HG02938 (cell line): ENCODE data around the gene LRRC23.
"Not testable (repeated sequence)": the region's sequence is repeated elsewhere in the genome, so short reads cannot be mapped to it uniquely, and the experiment has no call there.

Experiments
- ATAC-seq: cut with Tn5 transposase; IDR thresholded peaks from one replicate; pipeline ENCODE4 v1.9.1; 2021; ENCODE audit warnings: mild to moderate bottlenecking, moderate library complexity; ENCODE audit not compliant: unreplicated experiment

Gene LRRC23

DNA sequence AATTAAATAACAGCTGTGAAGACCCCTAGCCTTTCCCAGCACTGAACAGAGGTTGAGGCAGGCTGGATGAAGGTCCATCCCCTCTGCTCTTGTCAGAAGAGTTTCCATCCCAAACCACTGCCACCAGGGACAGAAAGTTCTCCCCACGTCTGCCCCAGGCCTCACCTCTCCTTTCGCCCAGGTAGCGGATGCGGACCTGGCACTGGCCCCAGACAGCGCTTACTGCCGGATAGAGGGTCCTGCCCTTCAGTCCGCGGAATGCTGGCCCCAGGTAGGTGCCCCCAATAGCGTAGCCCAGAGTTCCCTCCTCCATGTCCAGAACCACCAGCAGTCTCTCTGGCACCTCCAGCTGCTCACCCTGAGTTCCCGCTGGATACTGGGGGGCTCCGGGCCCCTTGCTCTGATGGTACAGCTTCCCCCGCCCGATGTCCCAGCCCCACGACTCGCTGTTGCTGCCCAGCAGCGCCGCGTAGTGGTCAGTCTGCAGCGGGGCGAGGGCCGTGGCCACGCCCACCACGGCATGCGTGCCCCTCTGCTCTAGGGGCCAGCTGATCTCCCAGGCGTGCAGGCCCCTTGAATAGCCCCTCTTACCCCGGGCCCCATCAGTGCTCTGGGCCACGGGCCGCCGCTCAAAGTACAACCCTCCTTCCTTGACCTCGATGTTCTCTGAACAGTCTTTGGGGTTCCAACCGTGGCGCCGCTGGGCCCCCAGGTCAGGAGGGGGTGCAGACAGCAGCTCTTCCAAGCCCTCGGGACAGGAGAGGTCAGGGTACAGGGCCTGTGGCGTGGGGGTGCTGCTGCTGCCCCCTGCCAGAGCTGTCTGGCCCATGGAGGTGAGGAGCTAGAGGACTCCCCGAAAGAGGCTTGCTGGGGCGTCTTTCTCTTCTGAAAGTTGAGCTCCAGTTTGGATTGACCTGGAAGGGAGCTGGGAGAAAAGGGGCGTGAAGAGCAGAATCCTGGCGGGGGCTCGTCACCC, 32.3 kb upstream of the LRRC23 start:
- no peak for ATAC-seq

DNA sequence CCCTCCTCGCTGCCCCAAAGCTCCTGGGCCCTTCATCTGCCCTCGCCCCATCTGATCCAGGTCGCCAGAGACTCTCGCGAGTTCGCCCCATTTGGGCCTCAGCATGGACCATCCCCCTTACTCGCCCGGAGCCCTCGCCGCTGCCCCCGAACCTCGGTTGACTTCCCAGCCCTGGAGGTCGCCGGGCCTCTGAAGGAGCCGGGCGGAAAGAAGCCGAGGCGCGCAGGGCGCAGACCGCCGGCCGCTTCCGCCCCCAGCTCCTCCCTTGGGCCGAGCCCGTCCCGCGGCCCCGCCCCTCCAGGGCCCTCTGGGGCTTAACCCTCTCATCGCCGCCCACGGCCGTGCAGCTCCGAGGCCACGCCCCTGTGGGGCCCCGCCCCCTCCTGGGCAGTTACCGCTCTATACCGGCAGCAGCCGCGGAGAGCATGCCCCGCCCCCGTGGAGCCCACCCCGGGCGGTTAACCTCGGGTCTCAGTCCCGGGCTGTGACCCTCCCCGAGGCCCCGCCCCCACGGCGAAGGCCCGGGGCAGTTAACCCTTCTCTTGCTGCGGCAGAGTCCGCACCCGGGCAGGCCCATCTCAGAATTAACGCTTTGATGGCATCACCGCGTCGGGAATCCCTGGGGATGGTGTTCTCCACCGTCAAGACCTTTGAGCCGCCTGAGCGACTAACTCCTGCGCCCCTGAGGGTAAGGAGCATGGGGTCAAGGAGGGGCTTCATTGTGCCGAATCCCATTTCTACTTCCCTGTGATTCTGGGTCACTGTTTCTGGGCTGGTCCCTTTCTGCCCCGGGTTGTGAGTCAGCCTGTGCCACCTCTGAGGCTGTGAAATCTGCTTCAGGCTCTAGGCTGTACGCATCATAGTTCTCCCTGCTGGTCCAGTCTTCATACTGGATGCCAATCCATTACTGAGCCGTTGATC, 31.3 kb upstream of the LRRC23 start, which contains the start of gene SPSB2:
TSS of gene SPSB2 (minus strand) at position 210 of the 921 bp plus-strand sequence. CDS start 402 bp downstream, outside the sequence.
- ATAC-seq: peak; percentile 62

DNA sequence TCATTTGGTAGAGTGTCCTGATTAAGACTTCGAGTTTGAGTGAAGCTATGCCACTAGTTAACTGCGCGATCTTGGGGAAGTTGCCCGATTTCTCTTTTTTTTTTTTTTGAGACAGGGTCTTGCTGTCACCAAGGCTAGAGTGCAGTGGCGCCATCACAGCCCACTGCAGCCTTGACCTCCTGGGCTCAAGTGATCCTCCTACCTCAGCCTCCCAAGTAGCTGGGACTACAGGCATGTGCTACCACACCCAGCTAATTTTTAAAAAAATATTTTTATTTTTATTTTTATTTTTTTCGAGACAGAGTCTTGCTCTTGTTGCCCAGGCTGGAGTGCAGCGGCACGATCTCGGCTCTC, 30.6 kb upstream of the LRRC23 start:
- not testable (repeated sequence) for ATAC-seq

DNA sequence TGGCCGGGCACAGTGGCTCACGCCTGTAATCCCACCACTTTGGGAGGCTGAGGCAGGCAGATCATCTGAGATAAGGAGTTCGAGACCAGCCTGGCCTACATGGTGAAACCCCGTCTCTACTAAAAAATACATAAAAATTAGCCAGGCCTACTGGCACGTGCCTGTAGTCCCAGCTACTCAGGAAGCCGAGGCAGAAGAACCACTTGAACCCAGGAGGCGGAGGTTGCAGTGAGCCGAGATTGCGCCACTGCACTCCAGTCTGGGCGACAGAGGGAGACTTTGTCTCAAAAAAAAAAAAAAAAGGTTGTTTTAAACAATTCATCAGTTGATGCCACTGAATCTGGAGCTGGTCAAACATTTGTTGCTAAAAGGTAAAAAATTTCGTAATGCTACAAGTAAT, 24.8 kb upstream of the LRRC23 start:
- ATAC-seq: not testable (repeated sequence)

DNA sequence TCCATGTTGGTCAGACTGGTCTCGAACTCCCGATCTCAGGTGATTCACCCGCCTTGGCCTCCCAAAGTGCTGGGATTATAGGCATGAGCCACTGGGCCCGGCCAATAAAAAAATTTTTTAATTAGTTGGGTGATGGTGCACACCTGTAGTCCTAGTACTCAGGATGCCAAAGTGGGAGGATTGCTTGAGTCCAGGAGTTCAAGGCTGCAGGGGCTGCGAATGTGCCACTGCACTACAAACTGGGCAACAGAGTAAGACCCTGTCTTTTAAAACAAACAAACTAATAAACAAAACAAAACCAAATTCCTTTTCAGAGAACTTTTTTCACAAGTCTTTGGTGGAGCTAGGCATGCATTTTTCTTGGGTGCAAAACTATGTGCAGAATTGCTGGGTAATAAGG, 21.4 kb upstream of the LRRC23 start:
- no peak for ATAC-seq

DNA sequence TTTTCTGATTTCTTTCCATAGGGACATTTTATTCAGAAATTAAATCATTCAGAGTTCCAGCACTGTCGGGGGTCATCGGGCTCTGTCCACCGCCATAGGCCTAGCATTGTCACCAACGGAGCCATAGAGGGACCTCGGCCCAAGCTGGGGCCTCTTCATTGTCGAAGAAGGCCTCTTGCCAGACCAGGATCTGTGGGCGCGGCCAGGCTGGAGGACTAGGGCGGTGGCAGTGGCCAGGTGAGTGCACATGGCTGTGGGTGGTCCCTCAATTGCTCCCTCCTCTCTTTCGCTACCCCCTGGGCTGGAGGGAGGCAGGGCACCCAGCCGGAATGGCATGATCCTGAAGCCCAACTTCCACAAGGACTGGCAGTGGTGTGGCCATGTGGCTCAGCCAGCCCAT, 20.9 kb upstream of the LRRC23 start:
- no peak for ATAC-seq

DNA sequence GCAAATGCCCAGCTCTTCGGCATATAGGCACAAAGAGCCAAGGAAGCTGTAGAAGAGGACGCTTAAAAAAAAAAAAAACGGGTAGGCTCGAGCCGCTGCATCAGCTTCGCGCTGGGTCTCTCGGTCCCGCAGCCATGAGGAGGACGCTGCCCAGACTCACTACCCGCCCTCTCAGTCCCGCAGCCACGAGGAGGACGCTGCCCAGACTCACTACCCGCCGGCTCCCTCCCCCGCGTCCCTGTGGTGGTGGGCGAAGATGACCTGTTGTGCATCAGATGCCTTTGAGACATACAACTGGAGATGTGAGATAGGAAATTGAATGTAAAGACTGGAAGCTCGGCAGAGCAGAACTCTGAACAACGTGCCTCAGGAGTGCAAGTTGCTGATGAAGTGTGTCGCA, 20.1 kb upstream of the LRRC23 start:
- no peak for ATAC-seq

DNA sequence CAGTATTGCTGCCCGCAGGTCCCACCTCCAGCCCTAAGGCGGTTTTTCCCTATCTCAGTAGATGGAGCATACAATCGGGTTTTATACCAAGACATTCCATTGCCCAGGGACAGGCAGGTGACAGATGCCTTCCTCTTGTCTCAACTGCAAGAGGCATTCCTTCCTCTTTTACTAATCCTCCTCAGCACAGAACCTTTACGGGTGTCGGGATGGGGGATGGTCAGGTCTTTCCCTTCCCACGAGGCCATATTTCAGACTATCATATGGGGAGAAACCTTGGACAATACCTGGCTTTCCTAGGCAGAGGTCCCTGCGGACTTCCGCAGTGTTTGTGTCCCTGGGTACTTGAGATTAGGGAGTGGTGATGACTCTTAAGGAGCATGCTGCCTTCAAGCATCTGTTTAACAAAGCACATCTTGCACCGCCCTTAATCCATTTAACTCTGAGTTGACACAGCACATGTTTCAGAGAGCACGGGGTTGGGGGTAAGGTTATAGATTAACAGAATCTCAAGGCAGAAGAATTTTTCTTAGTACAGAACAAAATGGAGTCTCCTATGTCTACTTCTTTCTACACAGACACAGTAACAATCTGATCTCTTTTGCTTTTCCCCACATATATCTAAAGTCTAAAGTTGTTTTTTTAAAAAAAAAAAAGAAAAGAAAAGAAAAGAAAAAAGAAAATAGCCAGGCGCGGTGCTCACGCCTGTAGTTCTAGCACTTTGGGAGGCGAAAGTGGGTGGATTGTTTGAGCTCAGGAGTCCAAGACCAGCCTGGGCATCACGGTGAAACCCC, 18.2 kb upstream of the LRRC23 start:
- ATAC-seq: not testable (repeated sequence)

DNA sequence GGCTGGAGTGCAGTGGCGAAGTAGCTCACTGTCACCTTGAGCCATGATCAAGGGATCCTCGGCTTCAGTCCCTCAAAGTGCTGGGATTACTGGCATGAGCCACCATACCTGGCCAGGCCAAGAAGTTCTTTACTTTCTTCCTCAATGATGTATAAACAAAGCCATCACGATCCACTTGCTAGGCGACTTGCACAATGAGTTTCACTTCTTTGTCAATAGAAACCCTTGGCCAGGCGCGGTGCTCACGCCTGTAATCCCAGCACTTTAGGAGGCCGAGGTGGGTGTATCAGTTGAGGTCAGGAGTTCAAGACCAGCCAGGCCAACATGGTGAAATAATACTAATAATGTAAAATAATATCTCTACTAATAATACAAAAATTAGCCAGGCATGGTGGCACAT, 17.2 kb upstream of the LRRC23 start:
- no peak for ATAC-seq

DNA sequence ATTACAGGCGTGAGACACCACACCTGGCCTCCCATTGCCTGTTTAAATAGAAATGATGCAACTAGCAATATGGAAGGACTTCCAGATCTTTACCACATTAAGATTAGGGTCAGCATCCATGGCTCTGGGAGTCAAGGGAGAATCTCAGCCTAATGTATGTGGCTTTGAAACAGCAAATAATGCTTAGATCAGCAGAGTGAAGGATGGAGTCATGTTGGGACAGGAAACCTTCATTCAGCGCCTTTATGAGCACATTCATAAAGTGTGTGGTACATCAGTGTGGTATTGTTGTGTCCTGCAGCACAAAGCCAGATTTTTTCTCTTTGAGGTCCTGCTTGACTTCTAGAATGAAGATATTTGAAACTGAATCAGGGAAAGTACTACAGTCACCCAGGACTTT, 16.3 kb upstream of the LRRC23 start:
- ATAC-seq: no peak

DNA sequence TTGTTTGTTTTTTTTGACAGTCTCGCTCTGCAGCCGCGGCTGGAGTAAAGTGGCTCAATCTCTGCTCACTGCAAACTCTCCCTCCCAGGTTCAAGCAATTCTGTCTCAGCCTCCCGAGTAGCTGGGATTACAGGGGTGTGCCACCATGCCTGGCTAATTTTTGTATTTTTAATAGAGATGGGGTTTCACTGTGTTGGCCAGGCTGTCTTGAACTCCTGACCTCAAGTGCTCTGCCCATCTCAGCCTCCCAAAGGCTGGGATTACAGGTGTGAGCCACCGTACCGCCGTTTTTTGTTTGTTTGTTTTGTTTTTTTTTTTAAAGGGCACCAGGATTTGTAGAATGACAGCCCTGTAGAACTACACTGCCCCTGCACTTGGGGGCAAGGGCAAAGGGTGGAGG, 15.8 kb upstream of the LRRC23 start:
- not testable (repeated sequence) for ATAC-seq

DNA sequence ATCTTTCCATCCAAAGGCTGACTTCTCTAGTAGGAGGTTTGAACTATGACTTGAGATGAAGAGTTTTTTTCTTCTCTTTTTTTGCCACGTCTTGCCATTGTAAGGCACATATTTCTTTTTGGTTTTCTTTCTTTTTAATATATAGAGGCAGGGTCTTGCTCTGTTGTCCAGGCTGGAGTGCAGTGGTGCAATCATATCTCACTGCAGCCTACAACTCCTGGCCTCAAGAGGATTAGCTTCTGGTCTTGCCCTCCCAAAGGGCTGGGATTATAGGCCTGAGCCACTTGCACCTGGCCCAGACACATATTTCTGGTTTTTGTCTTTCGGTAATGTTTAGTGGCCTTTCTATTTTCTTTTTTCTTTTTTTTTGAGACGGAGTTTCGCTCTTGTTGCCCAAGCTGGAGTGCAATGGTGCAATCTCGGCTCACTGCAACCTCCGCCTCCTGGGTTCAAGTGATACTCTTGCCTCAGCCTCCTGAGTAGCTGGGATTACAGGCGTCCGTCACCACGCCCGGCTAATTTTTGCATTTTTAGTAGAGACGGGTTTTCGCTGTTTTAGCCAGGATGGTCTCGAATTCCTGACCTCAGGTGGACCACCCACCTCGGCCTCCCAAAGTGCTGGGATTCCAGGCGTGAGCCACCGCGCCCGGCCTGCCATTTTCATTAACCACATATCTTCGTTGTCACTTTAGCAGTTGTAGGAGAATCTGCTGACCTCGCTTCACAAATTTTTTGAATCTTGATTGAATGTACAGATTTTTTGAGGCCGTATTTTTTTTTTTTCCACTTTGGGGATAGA, 14.6 kb upstream of the LRRC23 start:
- not testable (repeated sequence) for ATAC-seq

DNA sequence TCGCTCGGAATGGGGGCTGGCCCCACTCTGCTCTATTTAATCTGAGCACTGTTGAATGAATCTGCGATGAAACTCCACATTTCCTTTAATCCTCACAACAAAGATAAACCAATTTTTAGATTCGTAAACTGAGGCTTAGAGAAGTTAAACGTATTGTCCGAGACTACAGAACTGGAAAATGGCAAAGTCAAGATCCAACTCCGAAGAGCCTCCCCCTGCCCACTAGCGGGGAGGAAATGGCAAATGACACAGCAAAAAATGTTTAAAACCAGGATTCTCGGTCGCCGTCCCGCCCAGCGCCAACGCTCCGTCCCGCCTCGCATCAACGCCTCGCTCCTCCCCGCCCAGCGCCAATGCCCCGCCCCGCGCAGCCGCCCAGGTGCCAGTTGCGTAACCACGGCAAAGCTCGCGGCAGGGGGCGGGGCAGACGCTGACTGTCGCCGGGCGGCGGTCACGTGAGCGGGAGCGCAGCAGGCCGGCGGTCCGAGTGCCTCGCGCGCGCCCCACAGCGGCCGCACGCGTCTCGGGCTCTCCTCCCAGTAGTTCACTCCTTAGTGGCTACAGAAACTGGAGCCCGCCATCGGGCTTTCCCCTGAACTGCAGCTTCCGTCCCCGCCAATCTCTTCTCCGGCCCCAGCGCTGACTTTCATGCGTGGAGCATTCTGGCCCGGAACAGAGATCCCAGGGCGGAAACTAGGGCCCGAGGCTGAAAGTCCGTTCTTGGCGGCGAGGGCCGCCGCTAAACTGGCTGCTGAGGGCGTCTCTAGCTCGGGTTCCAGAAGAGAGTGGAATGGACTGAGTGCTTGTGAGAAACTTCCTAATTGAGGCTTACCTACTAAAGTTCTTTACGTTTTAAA, 13.6 kb upstream of the LRRC23 start:
- peak; percentile 87 for ATAC-seq

DNA sequence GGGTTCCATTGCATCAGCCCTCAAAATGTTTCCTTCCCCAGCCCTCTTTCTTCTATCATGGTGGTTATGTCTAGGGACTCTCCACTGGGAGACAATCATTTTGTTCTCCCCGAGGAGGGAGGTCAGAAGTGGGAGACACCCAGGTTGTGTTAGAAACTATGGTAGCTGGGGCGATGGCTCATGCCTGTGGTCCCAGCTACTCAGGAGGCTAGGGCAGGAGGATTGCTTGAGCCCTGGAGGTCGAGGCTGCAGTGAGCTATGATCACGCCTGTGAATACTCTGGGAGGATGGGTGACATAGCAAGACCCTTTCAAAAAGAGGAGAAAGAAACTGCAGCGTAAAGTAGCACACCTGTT, 13.0 kb upstream of the LRRC23 start:
- ATAC-seq: no peak

DNA sequence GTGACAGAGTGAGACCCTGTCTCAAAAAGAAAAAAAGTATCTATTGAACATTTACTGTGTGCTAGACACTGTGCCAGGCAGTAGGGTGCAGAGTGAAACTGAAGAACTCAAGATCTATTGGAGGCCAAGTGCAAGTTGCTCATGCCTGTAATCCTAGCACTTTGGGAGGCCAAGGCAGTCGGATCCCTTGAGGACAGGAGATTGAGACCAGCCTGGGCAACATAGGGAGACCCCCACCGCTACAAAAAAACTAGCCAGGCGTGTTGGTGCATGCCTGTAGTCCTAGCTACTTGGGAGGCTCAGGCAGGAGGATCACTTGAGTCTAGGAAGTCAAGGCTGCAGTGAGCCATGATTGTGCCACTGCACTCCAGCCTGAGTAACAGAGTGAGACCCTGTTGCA, 11.9 kb upstream of the LRRC23 start:
- not testable (repeated sequence) for ATAC-seq

DNA sequence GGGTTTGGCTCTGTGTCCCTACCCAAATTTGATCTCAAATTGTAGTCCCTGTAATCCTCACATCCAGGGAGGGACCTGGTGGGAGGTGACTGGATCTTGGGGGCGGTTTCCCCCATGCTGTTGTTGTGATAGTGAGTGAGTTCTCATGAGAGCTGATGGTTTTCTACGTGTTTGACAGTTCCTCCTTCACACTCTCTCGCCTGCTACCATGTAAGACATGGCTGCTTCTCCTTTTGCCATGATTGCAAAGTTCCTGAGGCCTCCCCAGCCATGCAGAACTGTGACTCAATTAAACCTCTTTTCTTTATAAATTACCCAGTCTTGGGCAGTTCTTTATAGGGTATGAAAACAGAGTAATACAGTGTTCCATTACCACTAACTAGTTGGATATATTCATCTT, 10.3 kb upstream of the LRRC23 start:
- ATAC-seq: no peak

DNA sequence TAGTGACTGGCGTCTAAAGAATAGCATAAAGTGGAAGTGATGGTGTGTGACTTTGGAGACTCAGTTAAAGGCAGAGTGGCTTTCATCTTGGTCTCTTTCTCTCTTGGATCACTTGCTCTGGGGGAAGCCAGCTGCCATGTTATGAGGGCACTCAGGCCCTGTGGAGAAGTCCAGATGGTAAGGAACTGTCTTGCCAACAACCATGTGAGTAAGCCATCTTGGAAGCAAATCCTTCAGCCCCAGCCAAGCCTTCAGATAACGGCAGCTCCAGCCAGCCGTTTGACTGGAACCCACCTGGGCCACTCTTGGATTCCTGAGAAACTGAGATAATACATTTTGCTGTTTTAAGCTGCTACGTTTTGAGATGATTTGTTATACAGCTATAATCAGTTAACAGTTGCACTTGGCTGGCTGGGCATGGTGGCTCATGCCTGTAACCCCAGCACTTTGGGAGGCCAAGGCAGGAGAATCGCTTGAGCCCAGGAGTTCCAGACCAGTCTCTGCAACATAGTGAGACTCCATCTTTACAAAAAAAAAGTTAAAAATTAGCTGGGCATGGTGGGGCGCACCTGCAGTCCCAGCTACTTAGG, 7.7 kb upstream of the LRRC23 start:
- no peak for ATAC-seq

DNA sequence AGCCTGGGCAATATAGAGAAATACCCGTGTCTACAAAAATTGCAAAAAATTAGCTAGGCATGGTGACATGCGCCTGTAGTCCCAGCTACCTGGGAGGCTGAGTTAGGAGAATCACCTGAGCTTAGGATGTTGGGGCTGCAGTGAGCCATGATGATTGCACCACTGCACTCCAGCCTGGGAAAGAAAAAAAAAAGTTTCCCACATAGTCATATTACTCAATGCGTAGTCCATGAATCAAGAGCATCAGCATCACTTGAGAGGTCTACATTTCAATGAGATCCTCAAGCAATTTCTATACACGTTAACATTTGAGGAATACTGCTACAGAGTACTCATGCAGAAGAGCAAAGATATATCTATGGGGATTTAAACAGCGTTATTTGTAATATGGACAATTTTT, 5.2 kb upstream of the LRRC23 start:
- no peak for ATAC-seq
